T-helper 2 cell treated with Interferon-gamma antibody and Interleukin-4, amounts not matched to agents 100 ng/mL and 5 ng/mL, for 36 hours (primary cell): ENCODE measurements around the gene COMP. TPM values are rescaled to one million over a fixed set of nuclear protein-coding genes. Genes with fewer than 3 reads are reported as not detected.

Experiments used
- intact Hi-C: fragments of 100-400 bp; cut with micrococcal nuclease; formaldehyde crosslinking; loops from one replicate; pipeline ENCODE4 v1.15.1; 2023
- total RNA-seq: library from RNA; stranded (reverse); gene quantifications from 2 replicates; pipeline ENCODE4 v1.2.3, GENCODE V29; 2022

COMP gene
- total RNA-seq, 1 donor from 2014 or later, result not detected

DNA sequence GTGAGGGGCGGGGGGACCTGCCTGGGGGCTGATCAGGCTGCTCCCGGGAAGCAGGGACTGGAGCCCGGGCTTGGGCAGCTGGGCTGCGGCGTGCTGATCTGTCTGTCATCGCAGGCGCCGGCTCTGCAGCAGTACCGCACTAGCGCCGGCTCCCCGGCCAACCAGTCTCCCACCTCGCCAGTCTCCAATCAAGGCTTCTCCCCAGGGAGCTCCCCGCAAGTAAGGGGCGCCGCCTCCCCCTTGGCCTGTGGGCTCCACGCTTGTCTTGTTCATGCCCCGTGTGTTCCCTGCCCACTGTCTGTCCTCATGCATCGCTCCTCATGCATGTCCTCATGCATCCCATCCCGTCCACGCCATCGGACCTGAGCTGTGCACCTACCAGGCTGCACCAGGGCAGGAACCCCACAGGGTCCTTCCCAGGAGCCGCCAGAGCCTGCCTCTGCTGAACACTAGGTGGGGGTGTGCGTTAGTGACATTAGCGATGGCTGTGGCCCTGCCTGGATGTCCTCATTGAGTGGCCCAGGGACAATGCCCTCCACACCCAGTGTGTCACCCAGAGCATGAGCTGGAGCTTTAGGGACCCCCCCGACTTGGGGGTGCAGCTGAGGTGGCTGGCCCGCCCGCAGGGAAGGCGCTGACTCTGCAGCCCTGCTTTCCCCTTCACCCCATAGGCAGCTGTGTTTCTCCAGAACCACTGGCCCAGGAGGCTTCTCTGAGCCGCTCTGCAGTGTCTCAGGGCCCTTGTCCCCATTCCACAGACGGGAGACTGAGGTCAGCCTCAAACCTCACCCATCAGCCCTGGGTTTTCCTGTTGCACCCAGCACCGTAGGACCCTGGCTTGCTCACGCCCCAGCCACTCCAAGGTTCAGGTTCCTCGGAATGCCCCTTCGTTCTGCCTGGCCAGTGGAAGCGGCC lies 19.5 kb downstream of the COMP start:
- intact Hi-C loops, result no loop called here

DNA sequence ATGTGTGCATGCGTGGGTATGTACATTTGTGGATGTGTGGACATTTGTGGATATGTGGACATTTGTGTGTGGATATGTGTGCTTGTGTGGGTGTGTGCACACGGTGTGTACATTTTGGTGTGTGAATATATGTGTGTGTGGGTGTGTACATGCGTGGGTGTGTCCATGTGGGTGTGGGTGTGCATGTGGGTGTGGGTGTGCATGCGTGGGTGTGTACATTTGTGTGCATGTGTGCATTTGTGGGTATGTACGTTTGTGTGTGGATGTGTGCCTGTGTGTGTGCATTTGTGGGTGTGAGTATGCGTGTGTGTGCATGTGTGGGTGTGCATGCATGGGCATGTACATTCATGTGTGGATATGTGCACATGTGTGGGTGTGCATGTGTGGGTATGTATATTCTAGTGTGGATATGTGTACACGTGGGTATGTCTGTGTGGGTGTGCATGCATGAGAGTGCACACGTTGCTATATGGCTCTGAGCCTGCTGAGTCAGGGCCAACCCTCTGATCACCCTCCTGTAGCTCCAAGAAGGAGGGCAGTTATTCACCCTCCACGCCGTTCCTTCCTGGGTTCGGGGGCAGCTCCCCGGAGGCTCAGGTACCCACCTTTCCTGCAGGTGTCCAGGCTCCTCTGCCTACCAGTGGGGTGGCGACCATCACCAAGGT lies 20.3 kb downstream of the COMP start:
- intact Hi-C loops, result no loop called here

DNA sequence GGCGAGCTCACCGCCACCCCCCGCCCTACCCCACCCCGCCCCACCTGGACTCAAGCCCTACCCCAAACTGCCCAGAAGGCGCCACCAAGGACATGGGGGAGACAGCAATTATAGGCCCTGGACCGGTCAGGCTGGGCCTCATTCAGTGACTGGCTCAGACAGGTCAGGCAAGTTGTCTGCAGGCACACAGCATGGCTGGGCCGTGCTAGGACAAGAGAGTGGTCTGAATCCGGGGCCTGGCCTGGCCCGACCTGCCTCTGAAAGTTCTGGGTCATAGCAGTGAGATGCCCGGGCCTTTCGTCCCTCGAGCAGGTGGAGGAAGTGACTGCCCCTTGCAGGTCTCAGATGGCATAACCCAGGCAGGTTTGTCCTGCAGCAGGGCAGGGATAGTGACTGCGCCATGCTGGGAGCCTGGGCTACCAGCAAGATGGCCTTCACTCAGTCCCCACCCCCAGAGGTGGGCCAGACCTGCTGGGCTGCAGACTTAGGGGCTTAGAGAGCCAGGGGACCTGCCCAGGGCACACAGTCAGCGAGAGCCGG lies 21.0 kb downstream of the COMP start:
- intact Hi-C loops, result no loop called here

DNA sequence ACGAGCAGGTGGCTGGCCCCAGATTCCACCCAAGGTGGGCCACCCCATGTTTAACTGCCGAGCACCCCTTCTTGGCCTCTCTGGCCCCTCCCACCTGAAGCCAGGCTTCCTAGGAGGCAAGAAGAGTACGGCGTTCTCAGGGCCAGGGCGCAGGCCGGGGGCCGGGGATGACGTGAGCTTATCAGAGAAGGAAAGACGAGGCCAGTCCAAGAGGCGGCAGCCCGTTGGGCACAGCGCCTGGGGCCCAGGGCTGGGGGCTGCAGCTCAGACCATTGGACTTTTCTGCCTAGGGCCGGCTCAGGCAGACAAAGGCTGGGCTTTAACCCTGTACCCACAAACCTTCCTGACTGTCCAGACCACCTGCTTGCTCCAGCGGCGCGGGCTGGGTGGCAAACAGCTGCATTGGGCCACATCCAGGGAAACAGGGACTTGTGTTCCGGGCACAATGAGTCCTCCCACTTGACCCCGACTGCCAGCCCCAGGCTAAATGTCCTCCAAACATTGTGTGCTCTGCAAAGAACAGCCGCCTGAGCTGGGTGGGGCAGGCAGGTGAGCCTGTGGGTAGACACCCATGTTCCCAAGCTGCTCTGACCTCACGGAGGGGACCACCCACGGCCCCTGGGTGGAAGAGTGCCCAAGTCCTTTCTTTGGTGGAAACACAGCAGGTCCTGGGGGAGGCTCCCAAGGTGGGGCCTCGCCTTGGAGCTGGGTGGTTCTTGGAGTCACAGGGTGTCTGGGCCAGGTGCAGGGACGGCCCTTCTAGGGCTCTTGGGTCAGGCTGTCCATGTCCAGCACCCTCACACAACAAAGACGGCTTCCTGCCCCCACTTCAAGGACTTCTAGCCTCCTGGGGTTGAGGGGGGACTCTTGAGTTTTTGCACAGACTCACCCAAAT lies 21.9 kb downstream of the COMP start:
- intact Hi-C loops, result no loop called here

DNA sequence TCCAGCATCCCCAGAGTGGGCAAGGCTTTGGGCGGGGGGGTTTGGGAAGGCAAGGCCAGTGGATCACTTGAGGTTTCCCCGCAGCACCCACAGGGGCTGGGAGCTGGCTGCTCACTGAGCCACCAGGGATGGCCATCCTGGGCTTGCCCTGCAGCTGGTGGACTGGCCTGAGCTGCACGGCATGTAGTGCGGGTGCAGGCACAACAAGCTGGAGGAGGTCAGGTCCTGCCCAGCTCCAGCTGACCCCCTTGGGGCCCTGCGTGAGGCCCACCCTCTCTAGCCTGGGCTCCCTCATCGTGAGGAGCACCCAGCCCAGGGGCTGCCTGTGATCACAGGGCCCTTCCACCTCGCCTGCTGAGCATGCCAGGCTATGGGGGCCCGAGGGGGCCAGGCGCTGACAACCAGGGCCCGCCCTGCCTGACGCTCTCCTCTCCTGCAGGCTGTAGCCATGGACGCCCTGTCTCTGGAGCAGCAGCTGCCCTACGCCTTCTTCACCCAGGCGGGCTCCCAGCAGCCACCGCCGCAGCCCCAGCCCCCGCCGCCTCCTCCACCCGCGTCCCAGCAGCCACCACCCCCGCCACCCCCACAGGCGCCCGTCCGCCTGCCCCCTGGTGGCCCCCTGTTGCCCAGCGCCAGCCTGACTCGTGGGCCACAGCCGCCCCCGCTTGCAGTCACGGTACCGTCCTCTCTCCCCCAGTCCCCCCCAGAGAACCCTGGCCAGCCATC lies 22.9 kb downstream of the COMP start:
- intact Hi-C loops, result no loop called here

DNA sequence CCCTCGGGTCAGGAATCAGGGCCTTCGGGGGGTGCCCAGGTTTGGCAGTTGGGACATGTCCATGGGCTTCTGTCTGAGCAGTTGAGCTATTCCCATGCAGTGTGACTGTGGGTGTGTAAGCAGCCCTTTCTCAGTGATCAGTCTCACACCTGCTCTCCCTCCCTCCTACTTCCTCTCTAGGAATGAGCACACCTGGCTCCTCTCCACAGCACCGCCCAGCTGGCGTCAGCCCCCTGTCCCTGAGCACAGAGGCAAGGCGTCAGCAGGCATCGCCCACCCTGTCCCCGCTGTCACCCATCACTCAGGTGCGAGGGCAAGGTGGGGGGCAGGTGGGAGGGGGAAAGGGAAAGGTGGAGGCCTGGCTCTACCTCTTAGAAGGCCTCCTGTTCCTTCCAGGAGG lies 25.9 kb downstream of the COMP start:
- intact Hi-C loops, result no loop called here

DNA sequence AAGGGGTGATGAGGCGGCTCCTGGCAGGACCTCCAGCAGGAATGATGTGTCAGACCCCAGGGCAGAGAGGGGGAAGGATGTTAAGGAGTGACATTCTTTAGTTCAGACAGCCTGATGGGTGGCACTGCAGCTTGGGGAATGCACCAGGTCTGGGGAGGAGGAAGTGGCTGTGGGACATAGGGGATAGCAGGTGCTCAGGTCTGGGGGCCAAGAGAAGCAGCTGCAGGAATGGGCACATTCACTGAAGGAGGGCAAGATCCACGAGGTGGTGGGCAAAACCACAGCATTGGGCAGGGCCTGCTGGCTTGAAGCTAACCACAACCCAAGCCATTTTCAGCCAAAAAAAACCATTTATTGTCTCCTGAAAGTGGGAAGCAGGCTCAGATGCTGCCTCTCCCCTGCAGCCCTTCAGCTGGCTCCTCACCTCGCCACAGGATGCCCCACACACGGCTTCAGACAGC lies 26.5 kb downstream of the COMP start:
- intact Hi-C loops, result no loop called here

DNA sequence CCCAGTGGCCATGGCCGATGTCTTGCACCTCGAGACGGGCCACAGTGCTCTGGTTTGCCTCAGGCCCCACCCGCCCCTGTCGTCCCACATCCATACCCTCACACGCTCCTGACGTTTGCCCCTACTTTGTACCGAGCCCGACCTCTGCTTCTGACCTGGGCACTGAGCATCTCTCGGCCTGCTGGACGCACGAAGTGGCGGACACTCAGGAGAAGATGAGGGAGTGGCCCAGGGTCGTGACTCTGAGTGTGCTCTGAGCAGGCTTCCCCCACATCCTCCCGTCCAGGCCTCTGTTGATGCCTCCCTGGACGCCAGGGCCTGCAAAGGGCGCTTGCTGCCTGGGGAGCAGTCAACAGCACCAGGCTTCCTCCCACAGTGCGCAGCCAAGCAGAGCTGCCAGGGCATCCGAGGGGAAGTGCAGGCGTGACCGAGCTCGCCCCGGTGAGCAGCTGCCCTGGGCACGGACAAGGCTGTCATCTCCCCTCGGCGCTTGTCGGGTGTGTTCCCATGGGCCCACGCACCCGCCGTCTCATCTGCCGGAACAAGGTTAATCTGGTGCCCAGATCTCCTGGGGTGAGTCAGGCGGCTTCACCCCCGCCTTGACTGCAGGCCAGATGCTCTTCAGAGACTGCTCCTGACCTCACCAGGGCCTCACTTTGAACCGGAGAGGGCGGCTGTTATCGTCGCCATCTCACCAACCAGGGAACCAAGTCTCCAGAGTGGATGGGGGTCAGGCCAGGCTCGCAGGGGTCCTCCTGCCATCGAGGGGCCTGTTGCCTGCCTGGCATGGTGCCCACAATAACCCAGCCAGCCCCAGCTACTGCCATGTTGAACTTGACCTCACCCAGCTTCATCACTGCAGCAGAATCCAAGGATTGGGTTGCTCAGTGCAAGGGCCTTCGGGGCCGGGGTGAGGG lies 27.2 kb downstream of the COMP start:
- intact Hi-C loops, result no loop called here

DNA sequence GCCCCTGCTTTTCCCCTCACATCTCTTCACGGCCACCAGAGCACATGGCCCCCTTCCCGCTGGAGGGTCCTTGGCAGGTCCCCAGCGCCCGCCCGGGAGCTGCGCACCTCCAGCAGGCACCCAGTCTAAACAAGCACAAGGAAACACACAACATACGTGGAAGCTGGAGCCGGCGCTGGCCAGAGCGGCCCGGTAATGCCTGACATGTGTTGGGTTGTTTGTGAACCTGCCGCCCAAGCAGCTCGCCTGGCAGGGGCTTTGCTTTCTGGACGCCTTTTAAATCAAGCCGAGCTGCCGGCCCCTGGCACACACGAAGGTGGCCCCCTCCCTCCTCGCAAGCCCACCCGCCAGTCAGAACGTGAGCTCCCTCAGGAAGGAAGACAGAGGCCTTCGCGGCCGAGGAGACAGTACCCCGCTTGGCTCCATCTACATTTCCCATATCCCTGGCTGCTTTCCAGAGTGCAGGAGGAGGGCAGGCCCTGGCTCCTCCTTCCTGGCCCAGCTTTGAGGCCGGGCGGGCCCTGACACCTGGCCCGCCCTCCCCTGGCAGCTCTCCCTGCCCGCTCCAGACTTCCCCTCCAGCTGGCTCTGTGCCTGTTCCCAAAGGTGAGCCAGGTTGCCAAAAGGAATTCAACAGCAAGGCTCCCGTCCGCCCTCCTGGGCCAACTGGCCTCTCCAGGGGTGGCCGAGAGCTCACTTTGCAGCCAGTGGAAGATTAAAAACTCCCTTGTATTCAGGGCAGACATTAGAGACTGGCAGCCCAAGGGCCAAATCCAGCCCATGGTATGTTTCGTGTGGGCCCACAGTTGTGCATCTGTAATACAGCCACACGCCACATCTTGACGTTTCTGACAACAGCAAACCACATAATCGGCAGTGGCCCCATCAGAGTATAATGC lies 28.7 kb downstream of the COMP start:
- intact Hi-C loops, result no loop called here

DNA sequence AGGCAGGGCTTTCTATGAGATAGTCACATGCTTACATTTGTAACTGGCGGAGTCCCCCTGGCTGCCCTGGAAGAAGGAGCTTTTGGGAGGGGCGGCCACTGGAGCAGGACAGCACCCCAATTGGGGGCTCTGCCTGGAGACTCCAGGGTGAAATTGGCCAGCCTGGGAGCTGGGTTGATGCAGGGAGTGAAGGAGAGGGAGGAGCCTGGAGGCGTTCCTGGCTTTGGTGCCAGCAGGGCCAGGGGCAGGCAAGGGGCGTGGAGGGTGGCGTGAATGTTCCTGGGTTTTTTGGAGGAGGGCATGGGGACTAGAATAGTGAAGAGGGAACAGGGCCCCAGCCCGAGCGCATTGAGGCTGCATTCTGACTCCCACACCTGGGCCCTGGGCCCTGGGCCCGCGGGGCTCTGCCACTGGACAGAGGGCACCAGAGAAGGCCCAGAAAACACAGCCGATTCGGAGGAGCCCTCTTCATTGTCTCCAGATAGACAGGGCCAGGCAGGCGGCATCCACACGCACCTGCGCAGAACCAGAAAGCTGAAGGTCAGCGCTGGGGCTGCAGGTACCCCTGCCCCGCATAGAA lies 29.5 kb downstream of the COMP start:
- intact Hi-C loops, result no loop called here

DNA sequence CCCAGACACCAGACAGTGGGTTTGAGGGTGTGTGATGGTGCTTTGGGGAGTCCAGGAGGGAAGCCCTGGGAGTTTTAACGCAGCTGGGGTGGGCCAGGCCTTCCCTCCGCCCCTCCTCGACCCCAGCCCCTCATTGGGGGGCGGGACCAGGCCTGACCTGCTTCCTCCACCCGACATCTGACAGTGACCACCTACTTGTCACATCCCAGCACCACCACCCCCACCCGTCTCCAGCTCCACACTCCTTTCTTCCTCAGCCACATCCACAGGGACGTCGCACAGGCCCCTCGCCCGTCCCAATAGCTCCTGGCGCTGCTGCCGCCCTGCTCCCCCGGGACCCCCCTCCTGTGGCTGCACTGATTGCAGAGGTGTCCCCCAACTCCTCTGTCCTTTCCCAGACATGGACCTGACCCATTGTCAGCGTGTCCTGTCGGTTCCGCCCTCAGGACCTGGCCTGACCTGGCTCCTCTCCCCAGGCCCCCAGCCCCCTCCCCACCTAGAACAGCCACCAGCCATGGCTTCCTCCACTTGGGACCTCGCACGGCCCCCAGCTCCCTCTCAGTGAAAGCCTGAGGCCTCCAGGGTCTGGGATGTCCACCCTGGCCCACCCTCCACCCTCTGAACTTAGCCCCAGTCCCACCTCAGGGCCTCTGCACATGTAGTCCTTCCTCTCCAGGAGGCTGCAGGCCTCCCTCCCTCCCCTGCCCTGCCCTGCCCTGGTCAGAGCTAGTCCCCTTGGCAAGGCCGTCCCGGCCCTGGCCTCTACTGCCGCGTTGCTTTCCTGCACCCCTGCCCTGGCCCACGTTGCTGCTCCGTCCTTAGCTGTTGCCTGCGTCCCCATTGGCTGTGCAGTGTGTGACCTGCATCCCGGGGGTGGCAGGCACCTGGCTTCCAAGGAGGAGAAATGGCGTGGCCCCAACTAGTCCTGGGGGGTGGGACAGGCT lies 30.4 kb downstream of the COMP start:
- intact Hi-C loops, result no loop called here

DNA sequence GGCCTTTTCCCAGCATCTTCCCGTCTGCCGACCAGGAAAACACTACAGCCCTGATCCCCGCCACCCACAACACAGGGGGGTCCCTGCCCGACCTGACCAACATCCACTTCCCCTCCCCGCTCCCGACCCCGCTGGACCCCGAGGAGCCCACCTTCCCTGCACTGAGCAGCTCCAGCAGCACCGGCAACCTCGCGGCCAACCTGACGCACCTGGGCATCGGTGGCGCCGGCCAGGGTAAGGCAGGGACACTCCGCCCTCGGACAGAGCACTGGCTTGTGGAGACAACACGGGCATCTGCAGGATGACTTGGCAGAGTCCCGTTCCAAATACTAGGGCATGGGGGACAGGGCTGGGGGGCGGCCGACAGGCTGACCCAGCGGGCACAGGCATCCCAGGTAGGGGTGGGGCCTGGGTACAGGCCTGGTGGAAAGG lies 31.1 kb downstream of the COMP start:
- intact Hi-C loops, result no loop called here

DNA sequence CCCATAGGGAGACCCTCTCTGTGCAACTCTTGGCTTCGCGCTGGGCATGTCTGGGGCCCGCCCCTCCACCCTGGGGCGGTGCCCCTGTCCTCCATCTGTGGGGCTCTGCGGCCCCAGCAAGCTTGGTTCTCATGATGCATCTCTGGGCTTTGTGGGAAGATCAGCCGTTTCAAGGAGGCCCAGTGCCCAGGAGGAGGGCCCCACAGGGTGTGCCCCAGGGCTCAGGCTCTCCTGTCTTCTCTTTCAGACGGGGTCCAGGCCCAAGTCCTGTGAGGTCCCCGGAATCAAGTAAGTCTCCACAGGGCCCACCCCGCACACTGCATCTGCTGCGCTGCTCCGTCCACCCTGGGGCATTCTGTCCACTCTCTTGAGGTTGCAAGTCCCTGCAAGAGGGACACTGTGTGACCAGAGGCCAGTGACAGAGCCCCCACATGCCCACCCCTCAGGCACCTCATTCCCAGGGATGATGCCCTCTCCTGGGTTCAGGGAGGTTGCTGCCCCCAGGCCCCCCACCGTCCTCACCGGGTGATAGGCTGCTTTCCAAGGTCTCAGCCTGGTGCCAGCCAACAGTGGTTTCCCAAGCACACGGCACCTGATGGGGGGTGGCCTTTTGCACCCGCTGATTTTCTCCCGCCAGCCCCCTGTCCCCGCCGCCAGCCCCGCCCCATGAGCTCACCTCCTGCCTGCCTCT lies 31.7 kb downstream of the COMP start:
- intact Hi-C loops, result no loop called here

DNA sequence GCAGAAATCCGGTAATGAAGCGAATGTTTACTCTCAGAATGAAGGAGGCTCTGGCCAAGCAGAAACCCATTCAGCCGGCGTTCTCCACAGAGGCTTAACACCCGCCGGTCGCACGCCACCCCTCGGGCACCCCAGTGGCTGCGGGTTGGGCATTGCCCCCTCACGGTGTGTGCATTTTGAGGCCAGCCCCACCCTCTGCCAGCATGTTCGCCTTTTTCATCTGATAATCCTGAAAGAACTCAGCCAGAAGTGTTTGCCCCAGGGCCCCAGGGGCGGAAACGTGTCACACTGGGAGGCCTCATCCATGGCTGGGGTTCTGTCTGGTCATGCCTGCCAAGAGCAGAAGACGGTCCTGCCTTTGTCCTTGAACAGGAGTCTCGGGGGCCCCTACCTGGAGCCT lies 34.2 kb downstream of the COMP start:
- intact Hi-C loops, result no loop called here

DNA sequence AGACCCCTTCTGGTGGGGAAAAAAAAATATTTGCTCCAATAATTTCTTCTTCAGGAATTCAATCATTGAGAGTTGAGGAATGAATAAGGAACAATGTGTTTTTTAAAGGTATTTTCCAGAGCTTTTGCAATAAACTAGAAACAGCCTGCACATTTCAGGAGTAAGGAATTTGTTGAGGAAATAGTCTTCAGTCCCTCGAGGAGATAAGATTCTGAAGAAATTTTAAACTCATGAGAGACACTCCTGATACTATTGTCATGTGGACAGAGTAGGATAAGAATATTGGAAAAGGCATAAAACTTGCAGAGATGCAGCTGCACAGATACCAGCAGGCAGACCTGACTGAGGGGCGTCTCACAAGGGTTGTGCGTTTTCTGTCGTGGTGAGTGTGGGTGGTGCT lies 36.6 kb downstream of the COMP start:
- intact Hi-C loops, result no loop called here

DNA sequence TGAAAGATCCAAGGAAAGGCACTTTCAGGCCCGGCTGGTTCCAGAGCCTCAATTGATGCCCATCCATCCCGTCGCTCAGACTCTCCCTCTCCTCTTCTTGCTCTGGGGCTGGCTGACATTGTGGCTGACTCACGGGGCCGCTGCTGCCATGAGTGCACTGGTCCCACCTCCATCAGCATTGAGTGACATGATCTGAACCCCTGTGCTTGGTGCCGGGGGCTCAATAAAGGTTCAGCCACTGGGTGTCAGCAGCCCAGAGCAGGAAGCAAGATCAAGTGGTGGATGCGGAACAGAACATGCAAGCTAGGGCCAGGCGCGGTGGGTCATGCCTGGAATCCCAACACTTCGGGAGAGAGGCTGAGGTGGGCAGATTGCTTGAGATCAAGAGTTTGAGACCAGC lies 39.5 kb downstream of the COMP start:
- intact Hi-C loops, result no loop called here
